ENCODE results near the gene PRPF39.

DNA sequence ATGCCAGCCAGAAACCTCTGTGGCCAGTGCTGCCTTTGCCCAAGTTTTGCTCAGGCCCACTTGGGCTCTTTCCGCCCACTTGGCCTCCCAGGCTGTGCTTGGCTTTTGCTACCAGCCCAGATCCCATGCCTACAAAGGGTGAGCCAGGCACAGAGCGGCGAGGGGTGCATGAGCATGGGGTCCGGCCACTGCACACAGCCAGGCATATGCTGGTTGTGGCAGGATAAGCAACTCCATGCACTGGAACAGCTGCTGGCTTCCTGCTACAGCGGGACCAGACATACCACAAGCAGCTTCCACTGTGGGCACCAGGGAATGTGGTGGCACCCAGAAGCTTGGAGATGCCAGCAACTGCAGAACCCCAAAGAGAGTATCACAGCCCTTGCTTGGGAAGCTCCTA is 45.7 kb upstream of the PRPF39 start:
- TF ChIP-seq EP300 (IDR thresholded peaks at IDR 0.05), result no peak
- TF ChIP-seq, protein P1, sequence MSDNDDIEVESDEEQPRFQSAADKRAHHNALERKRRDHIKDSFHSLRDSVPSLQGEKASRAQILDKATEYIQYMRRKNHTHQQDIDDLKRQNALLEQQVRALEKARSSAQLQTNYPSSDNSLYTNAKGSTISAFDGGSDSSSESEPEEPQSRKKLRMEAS (IDR thresholded peaks at IDR 0.05), result no peak
- TF ChIP-seq POLR2A (IDR thresholded peaks at IDR 0.05; ENCODE audit: low read length), result no peak
- TF ChIP-seq, protein P2, sequence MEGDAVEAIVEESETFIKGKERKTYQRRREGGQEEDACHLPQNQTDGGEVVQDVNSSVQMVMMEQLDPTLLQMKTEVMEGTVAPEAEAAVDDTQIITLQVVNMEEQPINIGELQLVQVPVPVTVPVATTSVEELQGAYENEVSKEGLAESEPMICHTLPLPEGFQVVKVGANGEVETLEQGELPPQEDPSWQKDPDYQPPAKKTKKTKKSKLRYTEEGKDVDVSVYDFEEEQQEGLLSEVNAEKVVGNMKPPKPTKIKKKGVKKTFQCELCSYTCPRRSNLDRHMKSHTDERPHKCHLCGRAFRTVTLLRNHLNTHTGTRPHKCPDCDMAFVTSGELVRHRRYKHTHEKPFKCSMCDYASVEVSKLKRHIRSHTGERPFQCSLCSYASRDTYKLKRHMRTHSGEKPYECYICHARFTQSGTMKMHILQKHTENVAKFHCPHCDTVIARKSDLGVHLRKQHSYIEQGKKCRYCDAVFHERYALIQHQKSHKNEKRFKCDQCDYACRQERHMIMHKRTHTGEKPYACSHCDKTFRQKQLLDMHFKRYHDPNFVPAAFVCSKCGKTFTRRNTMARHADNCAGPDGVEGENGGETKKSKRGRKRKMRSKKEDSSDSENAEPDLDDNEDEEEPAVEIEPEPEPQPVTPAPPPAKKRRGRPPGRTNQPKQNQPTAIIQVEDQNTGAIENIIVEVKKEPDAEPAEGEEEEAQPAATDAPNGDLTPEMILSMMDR (IDR thresholded peaks at IDR 0.05), result no peak
